Measurements from ENCODE around the gene ABHD17A.

- TF ChIP-seq, protein P1, sequence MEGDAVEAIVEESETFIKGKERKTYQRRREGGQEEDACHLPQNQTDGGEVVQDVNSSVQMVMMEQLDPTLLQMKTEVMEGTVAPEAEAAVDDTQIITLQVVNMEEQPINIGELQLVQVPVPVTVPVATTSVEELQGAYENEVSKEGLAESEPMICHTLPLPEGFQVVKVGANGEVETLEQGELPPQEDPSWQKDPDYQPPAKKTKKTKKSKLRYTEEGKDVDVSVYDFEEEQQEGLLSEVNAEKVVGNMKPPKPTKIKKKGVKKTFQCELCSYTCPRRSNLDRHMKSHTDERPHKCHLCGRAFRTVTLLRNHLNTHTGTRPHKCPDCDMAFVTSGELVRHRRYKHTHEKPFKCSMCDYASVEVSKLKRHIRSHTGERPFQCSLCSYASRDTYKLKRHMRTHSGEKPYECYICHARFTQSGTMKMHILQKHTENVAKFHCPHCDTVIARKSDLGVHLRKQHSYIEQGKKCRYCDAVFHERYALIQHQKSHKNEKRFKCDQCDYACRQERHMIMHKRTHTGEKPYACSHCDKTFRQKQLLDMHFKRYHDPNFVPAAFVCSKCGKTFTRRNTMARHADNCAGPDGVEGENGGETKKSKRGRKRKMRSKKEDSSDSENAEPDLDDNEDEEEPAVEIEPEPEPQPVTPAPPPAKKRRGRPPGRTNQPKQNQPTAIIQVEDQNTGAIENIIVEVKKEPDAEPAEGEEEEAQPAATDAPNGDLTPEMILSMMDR (conservative IDR thresholded peaks at IDR 0.05; ENCODE audit: low read depth, low read length): no peak
- TF ChIP-seq EZH2 (IDR thresholded peaks at IDR 0.05; ENCODE audit: low read length, unreplicated experiment): no peak
Observed at GRCh38 chr19:1832046-1832663, 53.1 kb downstream of the ABHD17A start.

All from PC-3 (cell line).